Gastrocnemius medialis (tissue), 4 donors: ENCODE results near the gene ZNF467. TPM values are rescaled to one million over a fixed set of nuclear protein-coding genes. Genes with fewer than 3 reads are reported as not detected.

Experiments used
- ATAC-seq, 2 donors: fragments of 150-250 bp; one replicate each; pipeline ENCODE4 v1.9.1; 2016
- DNase-seq, 2 donors: peaks; one replicate each; pipeline ENCODE4 v3.0.0-alpha.2; 2019
- H3K27ac ChIP-seq, 4 donors: fragments of 200-600 bp; sonication (generic); 1 replicate in 1 of 4; 2 replicates in 3 of 4; pipeline ENCODE4 v1.5.1; 2016 to 2018; ENCODE audit warnings: mild to moderate bottlenecking in 2 of 4, moderate library complexity in 1 of 4
- H3K27me3 ChIP-seq, 3 donors: fragments of 200-600 bp; sonication (generic) in 2 of 3; 1 replicate in 1 of 3; 2 replicates in 2 of 3; pipeline versions ENCODE4 v1.5.1 to v1.6.0; 2016 to 2019; ENCODE audit warnings: mild to moderate bottlenecking in 1 of 3, moderate library complexity in 1 of 3
- H3K36me3 ChIP-seq, 2 donors: fragments of 200-600 bp; sonication (generic) in 1 of 2; one replicate each; pipeline ENCODE4 v1.5.1; 2017 to 2018
- H3K4me1 ChIP-seq, 2 donors: fragments of 200-600 bp; sonication (generic) in 1 of 2; one replicate each; pipeline ENCODE4 v1.5.1; 2016 to 2017; ENCODE audit warnings: mild to moderate bottlenecking in 2 of 2
- H3K4me3 ChIP-seq, 4 donors: fragments of 200-600 bp; sonication (generic) in 3 of 4; 1 replicate in 1 of 4; 2 replicates in 3 of 4; pipeline ENCODE4 v1.5.1; 2016 to 2019; ENCODE audit warnings: mild to moderate bottlenecking in 2 of 4
- H3K9me3 ChIP-seq, 3 donors: fragments of 200-600 bp; sonication (generic) in 2 of 3; 1 replicate in 1 of 3; 2 replicates in 2 of 3; pipeline ENCODE4 v1.5.1; 2016 to 2019
- CTCF ChIP-seq, 5 experiments: fragments of 450-650 bp in 3 of 5; fragments of 200-600 bp in 2 of 5; sonication (generic) in 2 of 5; IDR thresholded peaks in 4 of 5; conservative IDR thresholded peaks in 1 of 5; 1 replicate in 4 of 5; 2 replicates in 1 of 5; pipeline ENCODE4 v1.5.1; 2016 to 2019; ENCODE audit warnings: antibody characterized with exemption in 5 of 5, mild to moderate bottlenecking in 3 of 5, moderate library complexity in 3 of 5
- POLR2A ChIP-seq, 2 donors: fragments of 450-650 bp; IDR thresholded peaks; one replicate each; pipeline ENCODE4 v1.6.1; 2017; ENCODE audit warnings: antibody characterized with exemption in 2 of 2, mild to moderate bottlenecking in 2 of 2, moderate library complexity in 2 of 2
- in situ Hi-C, 4 donors: fragments of 200-750 bp; cut with MboI; loops; one replicate each; pipeline versions ENCODE4 v1.15.0 to v1.8.0; 2017; ENCODE audit warnings: low sequenced_read_pairs in 4 of 4
- intact Hi-C: fragments of 100-400 bp; cut with DNase I; formaldehyde crosslinking; loops from one replicate; pipeline ENCODE4 v1.15.1; 2023; ENCODE audit warnings: low total_unique reads
- total RNA-seq, 4 donors: library from RNA; depleted of rRNA; stranded (reverse); fragments of >200 nt; gene quantifications; one replicate each; pipeline versions ENCODE4 v1.1.0 to v1.2.3, GENCODE V29; 2016

The ZNF467 gene
- total RNA-seq, 4 donors from 2014 or later: 0.15 to 1.8 (median 0.95) TPM

- H3K36me3 ChIP-seq: no peaks in the 10 kb centered on the region
- ATAC-seq (peak; percentile 63 to 66), DNase-seq (peak in 1 of 2 donors; percentile 27)
- peak overlapping the region; percentile 44 to 56 (median 52) for H3K4me3 ChIP-seq
- intact Hi-C loops (loop anchor here (1.0 kb wide), 1 partner anchor 79 kb away; no protein-coding TSS in a partner anchor), in situ Hi-C loops (loop anchor here (5.0 to 10.0 kb wide), 4 partner anchors 74 to 84 kb away; no protein-coding TSS in a partner anchor)
- H3K27me3 ChIP-seq: no peaks in the 10 kb centered on the region
- H3K4me1 ChIP-seq: peaks cover 10 to 13% of the 10 kb centered on the region in 2 donors
- TF ChIP-seq CTCF (IDR thresholded peaks at IDR 0.05 in 4 of 5, conservative IDR thresholded peaks at IDR 0.05 in 1 of 5) (no peak), POLR2A (IDR thresholded peaks at IDR 0.05) (no peak)
- H3K27ac ChIP-seq: peak overlapping the region; percentile 20 to 61 (median 46)
- H3K9me3 ChIP-seq: no peaks in the 10 kb centered on the region
Measured at GRCh38 chr7:149741629-149742028, 31.8 kb downstream of the ZNF467 start.

GRCh38 chr7:149736478-149737360, 36.7 kb downstream of the ZNF467 start:
- DNase-seq: no peak
- peaks cover 3% of the 10 kb centered on the region in 2 donors for H3K4me1 ChIP-seq
- no peaks in the 10 kb centered on the region for H3K27me3 ChIP-seq
- no peak overlapping the region for H3K27ac ChIP-seq
- H3K9me3 ChIP-seq: no peaks in the 10 kb centered on the region
- H3K4me3 ChIP-seq: no peak overlapping the region
- TF ChIP-seq POLR2A (IDR thresholded peaks at IDR 0.05) (no peak), CTCF (IDR thresholded peaks at IDR 0.05 in 4 of 5, conservative IDR thresholded peaks at IDR 0.05 in 1 of 5) (no peak)
- intact Hi-C loops (no loop called here), in situ Hi-C loops (no loop called here)
- H3K36me3 ChIP-seq: peaks cover 0 to 8% of the 10 kb centered on the region in 2 donors
- no peak for ATAC-seq

- Histone ChIP-seq H3K4me1 (no peaks in the 10 kb centered on the region), H3K9me3 (no peaks in the 10 kb centered on the region), H3K27me3 (no peaks in the 10 kb centered on the region), H3K27ac (no peak overlapping the region), H3K4me3 (no peak overlapping the region), H3K36me3 (peaks cover 0 to 8% of the 10 kb centered on the region in 2 donors)
- in situ Hi-C loops: no loop called here
- DNase-seq: no peak
- TF ChIP-seq POLR2A (IDR thresholded peaks at IDR 0.05) (no peak), CTCF (IDR thresholded peaks at IDR 0.05 in 4 of 5, conservative IDR thresholded peaks at IDR 0.05 in 1 of 5) (no peak)
- intact Hi-C loops: no loop called here
- ATAC-seq: no peak
Measured at GRCh38 chr7:149735779-149736477, 37.5 kb downstream of the ZNF467 start.

- Histone ChIP-seq H3K4me3 (no peak overlapping the region), H3K4me1 (peaks cover 0 to 3% of the 10 kb centered on the region in 2 donors), H3K9me3 (no peaks in the 10 kb centered on the region), H3K36me3 (peaks cover 0 to 8% of the 10 kb centered on the region in 2 donors), H3K27me3 (no peaks in the 10 kb centered on the region), H3K27ac (no peak overlapping the region)
- intact Hi-C loops (no loop called here), in situ Hi-C loops (no loop called here)
- TF ChIP-seq POLR2A (IDR thresholded peaks at IDR 0.05) (no peak), CTCF (IDR thresholded peaks at IDR 0.05 in 4 of 5, conservative IDR thresholded peaks at IDR 0.05 in 1 of 5) (no peak)
- no peak for ATAC-seq
- DNase-seq: no peak
Measured at GRCh38 chr7:149735181-149735602, 38.2 kb downstream of the ZNF467 start.
